ENCODE results near the gene ABHD15. TPM values are rescaled to one million over a fixed set of nuclear protein-coding genes. Genes with fewer than 3 reads are reported as not detected.

ABHD15 gene
- total RNA-seq, 1 experiment from 2014 or later: 9.0 TPM

- H3K4me2 ChIP-seq (ENCODE audit: low read depth, low read length, poor library complexity, severe bottlenecking): peak overlapping the region; percentile 88
- no peaks in the 10 kb centered on the region for H3K9me2 ChIP-seq (replicated peaks; ENCODE audit: insufficient read depth, low read length)
- H3K9ac ChIP-seq (ENCODE audit: low read length): peak overlapping the region; percentile 95
- H3K9me3 ChIP-seq (ENCODE audit: low read length): no peaks in the 10 kb centered on the region; the same call in 1 of the 2 replicates
- H3K36me3 ChIP-seq (ENCODE audit: insufficient read depth, low read length): peaks cover 21% of the 10 kb centered on the region
- H3K27ac ChIP-seq (ENCODE audit: low read length): no peak overlapping the region; the same call in 1 of the 2 replicates
- no peaks in the 10 kb centered on the region for H3K27me3 ChIP-seq (ENCODE audit: low read length)
- H4K20me1 ChIP-seq (ENCODE audit: insufficient read depth, low read depth, low read length): peaks cover 11% of the 10 kb centered on the region; the same call in 1 of the 2 replicates
- peak overlapping the region; percentile 99; the same call in 1 of the 2 replicates for H3K4me3 ChIP-seq (ENCODE audit: low read length)
- no peak for DNase-seq
- H3K79me2 ChIP-seq (ENCODE audit: low read length): peaks cover 67% of the 10 kb centered on the region
- H2AFZ ChIP-seq (ENCODE audit: low read length): no peak overlapping the region
- peaks cover 57% of the 10 kb centered on the region for H3K4me1 ChIP-seq (ENCODE audit: low read length)
Observed at GRCh38 chr17:29586676-29587469, 20.0 kb upstream of the ABHD15 start.

- Histone ChIP-seq H3K4me3 (ENCODE audit: low read length) (no peak overlapping the region), H3K9me2 (replicated peaks; ENCODE audit: insufficient read depth, low read length) (no peaks in the 10 kb centered on the region), H3K9ac (ENCODE audit: low read length) (no peak overlapping the region), H3K9me3 (ENCODE audit: low read length) (no peaks in the 10 kb centered on the region; the same call in 1 of the 2 replicates), H3K4me1 (ENCODE audit: low read length) (peaks cover 55% of the 10 kb centered on the region), H3K79me2 (ENCODE audit: low read length) (peaks cover 67% of the 10 kb centered on the region), H3K27me3 (ENCODE audit: low read length) (no peaks in the 10 kb centered on the region), H3K4me2 (ENCODE audit: low read depth, low read length, poor library complexity, severe bottlenecking) (no peak overlapping the region), H4K20me1 (ENCODE audit: insufficient read depth, low read depth, low read length) (peaks cover 11% of the 10 kb centered on the region; the same call in 1 of the 2 replicates), H3K27ac (ENCODE audit: low read length) (no peak overlapping the region; the same call in 1 of the 2 replicates), H3K36me3 (ENCODE audit: insufficient read depth, low read length) (peaks cover 28% of the 10 kb centered on the region), H2AFZ (ENCODE audit: low read length) (no peak overlapping the region)
- DNase-seq: peak; percentile 58
Observed at GRCh38 chr17:29585080-29585751, 18.4 kb upstream of the ABHD15 start.

GRCh38 chr17:29584452-29585079 lies 17.7 kb upstream of the ABHD15 start:
- H3K9ac ChIP-seq (ENCODE audit: low read length): no peak overlapping the region
- no peak overlapping the region for H2AFZ ChIP-seq (ENCODE audit: low read length)
- H3K4me1 ChIP-seq (ENCODE audit: low read length): peaks cover 49% of the 10 kb centered on the region
- no peaks in the 10 kb centered on the region for H3K27me3 ChIP-seq (ENCODE audit: low read length)
- no peak overlapping the region; the same call in 1 of the 2 replicates for H3K27ac ChIP-seq (ENCODE audit: low read length)
- peaks cover 28% of the 10 kb centered on the region for H3K36me3 ChIP-seq (ENCODE audit: insufficient read depth, low read length)
- DNase-seq: no peak
- H4K20me1 ChIP-seq (ENCODE audit: insufficient read depth, low read depth, low read length): peaks cover 11% of the 10 kb centered on the region; the same call in 1 of the 2 replicates
- H3K9me3 ChIP-seq (ENCODE audit: low read length): no peaks in the 10 kb centered on the region; the same call in 1 of the 2 replicates
- no peaks in the 10 kb centered on the region for H3K9me2 ChIP-seq (replicated peaks; ENCODE audit: insufficient read depth, low read length)
- peaks cover 72% of the 10 kb centered on the region for H3K79me2 ChIP-seq (ENCODE audit: low read length)
- no peak overlapping the region for H3K4me2 ChIP-seq (ENCODE audit: low read depth, low read length, poor library complexity, severe bottlenecking)
- H3K4me3 ChIP-seq (ENCODE audit: low read length): no peak overlapping the region

- Histone ChIP-seq H3K36me3 (ENCODE audit: insufficient read depth, low read length) (peaks cover 28% of the 10 kb centered on the region), H3K27me3 (ENCODE audit: low read length) (no peaks in the 10 kb centered on the region), H3K4me3 (ENCODE audit: low read length) (no peak overlapping the region), H3K9me2 (replicated peaks; ENCODE audit: insufficient read depth, low read length) (no peaks in the 10 kb centered on the region), H3K4me2 (ENCODE audit: low read depth, low read length, poor library complexity, severe bottlenecking) (no peak overlapping the region), H4K20me1 (ENCODE audit: insufficient read depth, low read depth, low read length) (peaks cover 9% of the 10 kb centered on the region; the same call in 1 of the 2 replicates), H3K9ac (ENCODE audit: low read length) (no peak overlapping the region), H3K27ac (ENCODE audit: low read length) (no peak overlapping the region), H2AFZ (ENCODE audit: low read length) (no peak overlapping the region), H3K4me1 (ENCODE audit: low read length) (peaks cover 49% of the 10 kb centered on the region), H3K79me2 (ENCODE audit: low read length) (peaks cover 68% of the 10 kb centered on the region), H3K9me3 (ENCODE audit: low read length) (no peaks in the 10 kb centered on the region; the same call in 1 of the 2 replicates)
- DNase-seq: no peak
Observed at GRCh38 chr17:29583324-29584248, 16.7 kb upstream of the ABHD15 start.

GRCh38 chr17:29582772-29583171 lies 15.9 kb upstream of the ABHD15 start:
- H3K36me3 ChIP-seq (ENCODE audit: insufficient read depth, low read length): peaks cover 31% of the 10 kb centered on the region
- no peak overlapping the region for H3K4me2 ChIP-seq (ENCODE audit: low read depth, low read length, poor library complexity, severe bottlenecking)
- no peak overlapping the region for H2AFZ ChIP-seq (ENCODE audit: low read length)
- no peak overlapping the region for H3K9ac ChIP-seq (ENCODE audit: low read length)
- H3K79me2 ChIP-seq (ENCODE audit: low read length): peaks cover 60% of the 10 kb centered on the region
- H3K27ac ChIP-seq (ENCODE audit: low read length): no peak overlapping the region
- H3K9me3 ChIP-seq (ENCODE audit: low read length): no peaks in the 10 kb centered on the region; the same call in 1 of the 2 replicates
- peaks cover under 1% of the 10 kb centered on the region; the same call in 1 of the 2 replicates for H4K20me1 ChIP-seq (ENCODE audit: insufficient read depth, low read depth, low read length)
- no peak overlapping the region for H3K4me3 ChIP-seq (ENCODE audit: low read length)
- H3K9me2 ChIP-seq (replicated peaks; ENCODE audit: insufficient read depth, low read length): no peaks in the 10 kb centered on the region
- DNase-seq: no peak
- no peaks in the 10 kb centered on the region for H3K27me3 ChIP-seq (ENCODE audit: low read length)
- H3K4me1 ChIP-seq (ENCODE audit: low read length): peaks cover 45% of the 10 kb centered on the region

GRCh38 chr17:29582254-29582765 lies 15.5 kb upstream of the ABHD15 start:
- Histone ChIP-seq H3K9ac (ENCODE audit: low read length) (no peak overlapping the region), H2AFZ (ENCODE audit: low read length) (no peak overlapping the region), H3K4me1 (ENCODE audit: low read length) (peaks cover 41% of the 10 kb centered on the region), H3K9me3 (ENCODE audit: low read length) (no peaks in the 10 kb centered on the region; the same call in 1 of the 2 replicates), H3K27me3 (ENCODE audit: low read length) (no peaks in the 10 kb centered on the region), H3K27ac (ENCODE audit: low read length) (no peak overlapping the region), H3K4me2 (ENCODE audit: low read depth, low read length, poor library complexity, severe bottlenecking) (no peak overlapping the region), H3K36me3 (ENCODE audit: insufficient read depth, low read length) (peaks cover 31% of the 10 kb centered on the region), H3K9me2 (replicated peaks; ENCODE audit: insufficient read depth, low read length) (no peaks in the 10 kb centered on the region), H4K20me1 (ENCODE audit: insufficient read depth, low read depth, low read length) (no peaks in the 10 kb centered on the region), H3K79me2 (ENCODE audit: low read length) (peaks cover 55% of the 10 kb centered on the region), H3K4me3 (ENCODE audit: low read length) (no peak overlapping the region)
- DNase-seq: no peak

GRCh38 chr17:29581583-29582253 lies 14.9 kb upstream of the ABHD15 start:
- Histone ChIP-seq H3K9me2 (replicated peaks; ENCODE audit: insufficient read depth, low read length) (no peaks in the 10 kb centered on the region), H4K20me1 (ENCODE audit: insufficient read depth, low read depth, low read length) (no peaks in the 10 kb centered on the region), H3K27me3 (ENCODE audit: low read length) (no peaks in the 10 kb centered on the region), H3K79me2 (ENCODE audit: low read length) (peaks cover 49% of the 10 kb centered on the region), H3K4me3 (ENCODE audit: low read length) (no peak overlapping the region), H3K9me3 (ENCODE audit: low read length) (no peaks in the 10 kb centered on the region; the same call in 1 of the 2 replicates), H3K36me3 (ENCODE audit: insufficient read depth, low read length) (peaks cover 31% of the 10 kb centered on the region), H3K27ac (ENCODE audit: low read length) (no peak overlapping the region), H2AFZ (ENCODE audit: low read length) (no peak overlapping the region), H3K4me1 (ENCODE audit: low read length) (peaks cover 35% of the 10 kb centered on the region), H3K4me2 (ENCODE audit: low read depth, low read length, poor library complexity, severe bottlenecking) (no peak overlapping the region), H3K9ac (ENCODE audit: low read length) (no peak overlapping the region)
- DNase-seq: no peak

Data from Karpas-422 (cell line).